ENCODE data around the gene COL9A3.

The COL9A3 gene

GRCh38 chr20:62882426-62882825, 65.6 kb downstream of the COL9A3 start:
- Histone ChIP-seq H3K27ac (replicated peaks) (no peak overlapping the region), H3K4me3 (replicated peaks; ENCODE audit: insufficient read depth, low read length) (no peak overlapping the region), H3K27me3 (ENCODE audit: insufficient read depth, poor library complexity, severe bottlenecking) (no peaks in the 10 kb centered on the region)
- TF ChIP-seq, protein P1, sequence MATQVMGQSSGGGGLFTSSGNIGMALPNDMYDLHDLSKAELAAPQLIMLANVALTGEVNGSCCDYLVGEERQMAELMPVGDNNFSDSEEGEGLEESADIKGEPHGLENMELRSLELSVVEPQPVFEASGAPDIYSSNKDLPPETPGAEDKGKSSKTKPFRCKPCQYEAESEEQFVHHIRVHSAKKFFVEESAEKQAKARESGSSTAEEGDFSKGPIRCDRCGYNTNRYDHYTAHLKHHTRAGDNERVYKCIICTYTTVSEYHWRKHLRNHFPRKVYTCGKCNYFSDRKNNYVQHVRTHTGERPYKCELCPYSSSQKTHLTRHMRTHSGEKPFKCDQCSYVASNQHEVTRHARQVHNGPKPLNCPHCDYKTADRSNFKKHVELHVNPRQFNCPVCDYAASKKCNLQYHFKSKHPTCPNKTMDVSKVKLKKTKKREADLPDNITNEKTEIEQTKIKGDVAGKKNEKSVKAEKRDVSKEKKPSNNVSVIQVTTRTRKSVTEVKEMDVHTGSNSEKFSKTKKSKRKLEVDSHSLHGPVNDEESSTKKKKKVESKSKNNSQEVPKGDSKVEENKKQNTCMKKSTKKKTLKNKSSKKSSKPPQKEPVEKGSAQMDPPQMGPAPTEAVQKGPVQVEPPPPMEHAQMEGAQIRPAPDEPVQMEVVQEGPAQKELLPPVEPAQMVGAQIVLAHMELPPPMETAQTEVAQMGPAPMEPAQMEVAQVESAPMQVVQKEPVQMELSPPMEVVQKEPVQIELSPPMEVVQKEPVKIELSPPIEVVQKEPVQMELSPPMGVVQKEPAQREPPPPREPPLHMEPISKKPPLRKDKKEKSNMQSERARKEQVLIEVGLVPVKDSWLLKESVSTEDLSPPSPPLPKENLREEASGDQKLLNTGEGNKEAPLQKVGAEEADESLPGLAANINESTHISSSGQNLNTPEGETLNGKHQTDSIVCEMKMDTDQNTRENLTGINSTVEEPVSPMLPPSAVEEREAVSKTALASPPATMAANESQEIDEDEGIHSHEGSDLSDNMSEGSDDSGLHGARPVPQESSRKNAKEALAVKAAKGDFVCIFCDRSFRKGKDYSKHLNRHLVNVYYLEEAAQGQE (IDR thresholded peaks at IDR 0.05; ENCODE audit: insufficient replicate concordance, low read depth) = no peak
- TF ChIP-seq, protein P2, sequence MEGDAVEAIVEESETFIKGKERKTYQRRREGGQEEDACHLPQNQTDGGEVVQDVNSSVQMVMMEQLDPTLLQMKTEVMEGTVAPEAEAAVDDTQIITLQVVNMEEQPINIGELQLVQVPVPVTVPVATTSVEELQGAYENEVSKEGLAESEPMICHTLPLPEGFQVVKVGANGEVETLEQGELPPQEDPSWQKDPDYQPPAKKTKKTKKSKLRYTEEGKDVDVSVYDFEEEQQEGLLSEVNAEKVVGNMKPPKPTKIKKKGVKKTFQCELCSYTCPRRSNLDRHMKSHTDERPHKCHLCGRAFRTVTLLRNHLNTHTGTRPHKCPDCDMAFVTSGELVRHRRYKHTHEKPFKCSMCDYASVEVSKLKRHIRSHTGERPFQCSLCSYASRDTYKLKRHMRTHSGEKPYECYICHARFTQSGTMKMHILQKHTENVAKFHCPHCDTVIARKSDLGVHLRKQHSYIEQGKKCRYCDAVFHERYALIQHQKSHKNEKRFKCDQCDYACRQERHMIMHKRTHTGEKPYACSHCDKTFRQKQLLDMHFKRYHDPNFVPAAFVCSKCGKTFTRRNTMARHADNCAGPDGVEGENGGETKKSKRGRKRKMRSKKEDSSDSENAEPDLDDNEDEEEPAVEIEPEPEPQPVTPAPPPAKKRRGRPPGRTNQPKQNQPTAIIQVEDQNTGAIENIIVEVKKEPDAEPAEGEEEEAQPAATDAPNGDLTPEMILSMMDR (IDR thresholded peaks at IDR 0.05; ENCODE audit: insufficient read depth, low read length) = no peak
- TF ChIP-seq SPI1 (IDR thresholded peaks at IDR 0.05; ENCODE audit: borderline replicate concordance, low read depth) (no peak), POLR2AphosphoS5 (IDR thresholded peaks at IDR 0.05; ENCODE audit: low read depth) (no peak), GABPA (IDR thresholded peaks at IDR 0.05; ENCODE audit: low read depth) (no peak)
- no peak for DNase-seq (ENCODE audit: low read depth in 1 of 2, low spot score in 1 of 2)

GRCh38 chr20:62884556-62884955, 67.7 kb downstream of the COL9A3 start:
- no peak overlapping the region for H3K4me3 ChIP-seq (replicated peaks; ENCODE audit: insufficient read depth, low read length)
- no peaks in the 10 kb centered on the region for H3K27me3 ChIP-seq (ENCODE audit: insufficient read depth, poor library complexity, severe bottlenecking)
- no peak for DNase-seq (ENCODE audit: low read depth in 1 of 2, low spot score in 1 of 2)
- TF ChIP-seq POLR2AphosphoS5 (IDR thresholded peaks at IDR 0.05; ENCODE audit: low read depth) (no peak), SPI1 (IDR thresholded peaks at IDR 0.05; ENCODE audit: borderline replicate concordance, low read depth) (no peak), GABPA (IDR thresholded peaks at IDR 0.05; ENCODE audit: low read depth) (no peak)
- TF ChIP-seq, protein P1 (IDR thresholded peaks at IDR 0.05; ENCODE audit: insufficient replicate concordance, low read depth) = no peak
- TF ChIP-seq, protein P2 (IDR thresholded peaks at IDR 0.05; ENCODE audit: insufficient read depth, low read length) = no peak
- H3K27ac ChIP-seq (replicated peaks) = no peak overlapping the region

- DNase-seq (ENCODE audit: low read depth in 1 of 2, low spot score in 1 of 2) = no peak
- no peaks in the 10 kb centered on the region for H3K27me3 ChIP-seq (ENCODE audit: insufficient read depth, poor library complexity, severe bottlenecking)
- TF ChIP-seq, protein P1 (IDR thresholded peaks at IDR 0.05; ENCODE audit: insufficient replicate concordance, low read depth) = no peak
- TF ChIP-seq SPI1 (IDR thresholded peaks at IDR 0.05; ENCODE audit: borderline replicate concordance, low read depth) (no peak), GABPA (IDR thresholded peaks at IDR 0.05; ENCODE audit: low read depth) (no peak), POLR2AphosphoS5 (IDR thresholded peaks at IDR 0.05; ENCODE audit: low read depth) (no peak; the same call in 1 of the 2 replicates)
- TF ChIP-seq, protein P2 (IDR thresholded peaks at IDR 0.05; ENCODE audit: insufficient read depth, low read length) = no peak
- no peak overlapping the region for H3K27ac ChIP-seq (replicated peaks)
- no peak overlapping the region for H3K4me3 ChIP-seq (replicated peaks; ENCODE audit: insufficient read depth, low read length)
These were observed 68.4 kb downstream of the COL9A3 start for GRCh38 chr20:62885046-62885895.

Measured in HL-60 (cell line).